Fibroblast of mammary gland (primary cell): Measurements from ENCODE around the gene WWOX.

Experiments used
- DNase-seq: peaks from one replicate; pipeline ENCODE4 v3.0.0-alpha.2; 2010; ENCODE audit warnings: low read depth
- H3K4me3 ChIP-seq: 2 replicates; pipeline ENCODE4 v1.5.1; 2011; ENCODE audit warnings: low read depth, mild to moderate bottlenecking, low read length, moderate library complexity; ENCODE audit not compliant: control insufficient read depth
- TF ChIP-seq, protein P1 (sequence below): conservative IDR thresholded peaks from 2 replicates; pipeline ENCODE4 v1.5.1; 2011; ENCODE audit warnings: low read depth, low read length, inconsistent platforms; ENCODE audit not compliant: control insufficient read depth, insufficient read depth

Gene WWOX

DNA sequence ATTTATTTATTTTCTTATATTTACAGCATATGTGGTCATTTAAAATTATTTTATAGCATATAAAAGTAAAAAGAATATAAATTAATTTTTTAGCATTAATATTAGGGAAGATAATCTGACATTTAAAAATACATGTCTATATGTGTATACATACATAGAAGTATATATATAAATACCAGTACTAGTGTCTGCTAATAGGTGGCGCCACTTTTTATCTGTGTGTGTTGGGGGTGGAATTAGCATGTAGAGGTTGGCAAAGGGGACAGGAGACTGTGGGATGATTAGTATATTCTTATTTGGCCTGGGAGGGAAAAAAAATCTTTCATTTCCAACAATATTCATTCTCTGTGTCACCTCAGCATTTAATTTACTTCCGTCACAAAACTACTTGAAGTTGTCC, 359.1 kb downstream of the WWOX start:
- TF ChIP-seq, protein P1, sequence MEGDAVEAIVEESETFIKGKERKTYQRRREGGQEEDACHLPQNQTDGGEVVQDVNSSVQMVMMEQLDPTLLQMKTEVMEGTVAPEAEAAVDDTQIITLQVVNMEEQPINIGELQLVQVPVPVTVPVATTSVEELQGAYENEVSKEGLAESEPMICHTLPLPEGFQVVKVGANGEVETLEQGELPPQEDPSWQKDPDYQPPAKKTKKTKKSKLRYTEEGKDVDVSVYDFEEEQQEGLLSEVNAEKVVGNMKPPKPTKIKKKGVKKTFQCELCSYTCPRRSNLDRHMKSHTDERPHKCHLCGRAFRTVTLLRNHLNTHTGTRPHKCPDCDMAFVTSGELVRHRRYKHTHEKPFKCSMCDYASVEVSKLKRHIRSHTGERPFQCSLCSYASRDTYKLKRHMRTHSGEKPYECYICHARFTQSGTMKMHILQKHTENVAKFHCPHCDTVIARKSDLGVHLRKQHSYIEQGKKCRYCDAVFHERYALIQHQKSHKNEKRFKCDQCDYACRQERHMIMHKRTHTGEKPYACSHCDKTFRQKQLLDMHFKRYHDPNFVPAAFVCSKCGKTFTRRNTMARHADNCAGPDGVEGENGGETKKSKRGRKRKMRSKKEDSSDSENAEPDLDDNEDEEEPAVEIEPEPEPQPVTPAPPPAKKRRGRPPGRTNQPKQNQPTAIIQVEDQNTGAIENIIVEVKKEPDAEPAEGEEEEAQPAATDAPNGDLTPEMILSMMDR: no peak

GRCh38 chr16:78460428-78460827, 361.0 kb downstream of the WWOX start:
- TF ChIP-seq, protein P1: no peak
- H3K4me3 ChIP-seq: no peak overlapping the region

More for the DNA sequence above, 359.1 kb downstream of the WWOX start:
- no peak for DNase-seq
- no peak overlapping the region for H3K4me3 ChIP-seq

DNA sequence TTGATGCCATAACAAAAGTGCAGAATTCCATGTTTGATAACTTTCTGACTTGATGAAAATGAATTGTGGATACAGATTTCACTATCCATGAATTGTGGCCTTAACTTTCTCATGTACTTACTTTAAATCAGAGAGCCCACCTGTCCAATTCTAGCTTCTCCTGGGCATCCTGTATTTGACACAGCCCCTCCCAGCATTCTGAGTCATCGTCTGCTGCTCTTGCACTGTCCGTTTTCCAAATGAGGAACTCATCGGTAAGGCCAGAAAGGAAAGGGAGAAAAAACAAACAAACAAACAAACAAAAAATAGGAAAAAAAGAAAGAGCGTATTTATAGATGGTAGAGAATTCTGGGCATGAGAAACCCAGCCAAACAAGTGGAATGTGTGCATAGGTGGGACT, 361.6 kb downstream of the WWOX start:
- H3K4me3 ChIP-seq: no peak overlapping the region
- no peak for DNase-seq
- TF ChIP-seq, protein P1: no peak

More at GRCh38 chr16:78460428-78460827, 361.0 kb downstream of the WWOX start:
- DNase-seq: no peak

- no peak overlapping the region for H3K4me3 ChIP-seq
- TF ChIP-seq, protein P1: no peak
- no peak for DNase-seq
These were observed 362.2 kb downstream of the WWOX start for GRCh38 chr16:78461496-78462287.

- TF ChIP-seq, protein P1: no peak
- DNase-seq: no peak
- H3K4me3 ChIP-seq: no peak overlapping the region
These were observed 363.1 kb downstream of the WWOX start for GRCh38 chr16:78462288-78463208.

DNA sequence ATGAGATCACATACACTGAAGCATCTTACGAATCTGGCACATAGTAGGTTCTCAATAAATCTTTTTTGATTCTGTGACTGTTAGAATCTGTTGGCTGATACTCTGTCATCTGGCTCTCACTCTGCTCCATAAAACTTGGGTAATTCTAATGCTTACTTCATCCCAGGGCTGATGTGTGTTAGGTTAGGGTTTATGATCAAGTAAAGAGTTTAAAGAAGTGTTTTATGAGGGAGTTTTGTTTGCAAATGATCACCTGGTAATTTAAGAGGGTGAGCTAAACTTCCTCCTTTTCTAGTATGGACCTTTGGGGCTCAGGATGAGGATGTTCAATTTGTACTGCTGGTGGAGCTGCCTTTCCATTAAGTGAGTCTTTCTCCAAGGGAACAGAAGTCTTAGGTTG, 364.1 kb downstream of the WWOX start:
- no peak overlapping the region for H3K4me3 ChIP-seq
- DNase-seq: no peak
- TF ChIP-seq, protein P1: no peak
